SK-N-SH treated with all-trans-retinoic acid at 6 μM for 48 hours (cell line): ENCODE measurements around the gene GHITM.

Experiments used
- ATAC-seq: fragments of 200-7000 bp; cut with Tn5 transposase; 3 replicates; pipeline ENCODE4 v1.9.1; 2020; ENCODE audit warnings: mild to moderate bottlenecking, moderate library complexity
- ARNTL ChIP-seq: fragments of 450-650 bp; formaldehyde crosslinking; IDR thresholded peaks from 2 replicates; pipeline ENCODE4 v1.5.0; 2020; ENCODE audit warnings: low read depth, mild to moderate bottlenecking, moderate library complexity, borderline replicate concordance
- BACH2 ChIP-seq: fragments of 250-450 bp; sonication (Bioruptor Pico); IDR thresholded peaks from 2 replicates; pipeline ENCODE4 v1.9.0; 2021; ENCODE audit warnings: mild to moderate bottlenecking, borderline replicate concordance
- CREB5 ChIP-seq: fragments of 250-450 bp; sonication (Bioruptor Pico); IDR thresholded peaks from 2 replicates; pipeline ENCODE4 v1.5.1; 2020; ENCODE audit warnings: low read depth, mild to moderate bottlenecking, moderate library complexity
- CSDC2 ChIP-seq: fragments of 250-450 bp; sonication (Bioruptor Pico); IDR thresholded peaks from 2 replicates; pipeline ENCODE4 v1.5.0; 2020; ENCODE audit warnings: mild to moderate bottlenecking, moderate library complexity
- CSRNP3 ChIP-seq: fragments of 250-450 bp; sonication (Bioruptor Pico); IDR thresholded peaks from 2 replicates; pipeline ENCODE4 v1.5.1; 2021; ENCODE audit warnings: mild to moderate bottlenecking, moderate library complexity
- ESRRG ChIP-seq: fragments of 250-450 bp; sonication (Bioruptor Pico); IDR thresholded peaks from 2 replicates; pipeline ENCODE4 v1.6.1; 2021; ENCODE audit warnings: mild to moderate bottlenecking
- GLIS3 ChIP-seq: fragments of 250-450 bp; sonication (Bioruptor Pico); IDR thresholded peaks from 2 replicates; pipeline ENCODE4 v1.5.0; 2020; ENCODE audit warnings: mild to moderate bottlenecking, moderate library complexity
- ISL1 ChIP-seq: fragments of 250-450 bp; sonication (Bioruptor Pico); IDR thresholded peaks from 2 replicates; pipeline ENCODE4 v2.1.2; 2022; ENCODE audit warnings: mild to moderate bottlenecking, moderate library complexity
- OSR1 ChIP-seq: fragments of 250-450 bp; sonication (Bioruptor Pico); IDR thresholded peaks from 2 replicates; pipeline ENCODE4 v1.8.0; 2022; ENCODE audit warnings: moderate library complexity, mild to moderate bottlenecking, inconsistent platforms
- PATZ1 ChIP-seq: fragments of 250-450 bp; sonication (Bioruptor Pico); IDR thresholded peaks from 2 replicates; pipeline ENCODE4 v1.8.0; 2020; ENCODE audit warnings: mild to moderate bottlenecking, moderate library complexity, borderline replicate concordance
- POU6F1 ChIP-seq: fragments of 250-450 bp; sonication (Bioruptor Pico); IDR thresholded peaks from 2 replicates; pipeline ENCODE4 v1.8.0; 2021; ENCODE audit warnings: low read depth, mild to moderate bottlenecking, moderate library complexity, borderline replicate concordance
- PPARA ChIP-seq: fragments of 250-450 bp; sonication (Bioruptor Pico); IDR thresholded peaks from 2 replicates; pipeline ENCODE4 v1.5.0; 2020; ENCODE audit warnings: mild to moderate bottlenecking, borderline replicate concordance
- RARB ChIP-seq: fragments of 250-450 bp; sonication (Bioruptor Pico); IDR thresholded peaks from 2 replicates; pipeline ENCODE4 v1.8.0; 2021; ENCODE audit warnings: mild to moderate bottlenecking, moderate library complexity
- TCF4 ChIP-seq: fragments of 250-450 bp; sonication (Bioruptor Pico); IDR thresholded peaks from 2 replicates; pipeline ENCODE4 v1.8.0; 2021; ENCODE audit warnings: mild to moderate bottlenecking, moderate library complexity, borderline replicate concordance
- TOX ChIP-seq: fragments of 250-450 bp; sonication (Bioruptor Pico); IDR thresholded peaks from 2 replicates; pipeline ENCODE4 v1.8.0; 2021; ENCODE audit warnings: mild to moderate bottlenecking, moderate library complexity, borderline replicate concordance
- TSHZ2 ChIP-seq: fragments of 250-450 bp; sonication (Bioruptor Pico); IDR thresholded peaks from 2 replicates; pipeline ENCODE4 v1.5.0; 2020; ENCODE audit warnings: mild to moderate bottlenecking, moderate library complexity
- ZC3H10 ChIP-seq: fragments of 250-450 bp; sonication (Bioruptor Pico); IDR thresholded peaks from 2 replicates; pipeline ENCODE4 v1.5.1; 2021; ENCODE audit warnings: mild to moderate bottlenecking, moderate library complexity
- ZFP3 ChIP-seq: fragments of 250-450 bp; sonication (Bioruptor Pico); IDR thresholded peaks from 2 replicates; pipeline ENCODE4 v1.5.0; 2020; ENCODE audit warnings: mild to moderate bottlenecking, moderate library complexity
- ZFP30 ChIP-seq: fragments of 450-650 bp; formaldehyde crosslinking; IDR thresholded peaks from 2 replicates; pipeline ENCODE4 v1.5.0; 2022; ENCODE audit warnings: mild to moderate bottlenecking, moderate library complexity
- ZNF565 ChIP-seq: fragments of 450-650 bp; formaldehyde crosslinking; conservative IDR thresholded peaks from 2 replicates; pipeline ENCODE4 v1.5.0; 2020; ENCODE audit warnings: low read depth, mild to moderate bottlenecking, moderate library complexity
- ZNF70 ChIP-seq: fragments of 450-650 bp; formaldehyde crosslinking; IDR thresholded peaks from 2 replicates; pipeline ENCODE4 v1.5.0; 2020; ENCODE audit warnings: mild to moderate bottlenecking, moderate library complexity
- ZNF8 ChIP-seq: fragments of 450-650 bp; formaldehyde crosslinking; IDR thresholded peaks from 2 replicates; pipeline ENCODE4 v1.5.0; 2020; ENCODE audit warnings: mild to moderate bottlenecking, moderate library complexity

Gene GHITM

GRCh38 chr10:84156009-84156408, 16.7 kb downstream of the GHITM start:
- TF ChIP-seq ZNF565 (CRISPR knock-in tag): no peak
- no peak for TF ChIP-seq CSRNP3
- TF ChIP-seq BACH2 (CRISPR knock-in tag): no peak
- no peak for TF ChIP-seq ZNF8
- no peak for TF ChIP-seq OSR1 (CRISPR knock-in tag)
- TF ChIP-seq CSDC2 (CRISPR knock-in tag): no peak
- ATAC-seq: no peak

- 0 out of 3 replicates have a peak, but pooled peaks have one; percentile 19 for ATAC-seq
- no peak for TF ChIP-seq PPARA (CRISPR knock-in tag)
- no peak for TF ChIP-seq ZNF70 (CRISPR knock-in tag)
- TF ChIP-seq ZC3H10: no peak
- TF ChIP-seq TOX (CRISPR knock-in tag): no peak
- TF ChIP-seq TCF4 (CRISPR knock-in tag): no peak
- no peak for TF ChIP-seq OSR1 (CRISPR knock-in tag)
- TF ChIP-seq CREB5 (CRISPR knock-in tag): no peak
- TF ChIP-seq ISL1: no peak
- TF ChIP-seq CSRNP3: no peak
- no peak for TF ChIP-seq CSDC2 (CRISPR knock-in tag)
- TF ChIP-seq ZFP3 (CRISPR knock-in tag): no peak
- no peak for TF ChIP-seq ARNTL (CRISPR knock-in tag)
- no peak for TF ChIP-seq GLIS3
- no peak for TF ChIP-seq POU6F1 (CRISPR knock-in tag)
- no peak for TF ChIP-seq RARB (CRISPR knock-in tag)
- no peak for TF ChIP-seq TSHZ2 (CRISPR knock-in tag)
- no peak for TF ChIP-seq BACH2 (CRISPR knock-in tag)
- no peak for TF ChIP-seq ESRRG (CRISPR knock-in tag)
- no peak for TF ChIP-seq PATZ1 (CRISPR knock-in tag)
- TF ChIP-seq ZFP30 (CRISPR knock-in tag): no peak
Measured at GRCh38 chr10:84156768-84157167, 17.5 kb downstream of the GHITM start.
